ENCODE data around the gene TRAF7.
"Not testable (repeated sequence)": the region's sequence is repeated elsewhere in the genome, so short reads cannot be mapped to it uniquely, and the experiment has no call there.

TRAF7 gene

DNA sequence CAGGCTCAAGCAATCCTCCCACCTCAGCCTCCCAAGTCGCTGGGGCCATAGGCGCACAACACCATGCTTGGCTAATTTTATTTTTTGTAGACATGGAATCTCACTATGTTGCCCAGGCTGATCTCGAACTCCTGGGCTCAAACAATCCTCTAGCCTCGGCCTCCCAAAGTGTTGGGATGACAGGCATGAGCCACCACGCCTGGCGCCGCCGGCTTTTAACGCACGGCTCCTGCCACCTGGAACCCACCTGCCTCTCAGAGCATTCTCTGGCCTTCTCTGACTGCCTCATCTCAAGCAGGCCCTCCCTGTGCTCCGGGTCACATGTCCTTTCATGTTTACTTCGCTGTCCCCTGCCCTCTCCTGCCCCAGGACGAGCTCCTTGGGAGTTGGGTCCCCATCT is 30.5 kb downstream of the TRAF7 start:
- DNase-seq: no peak

DNA sequence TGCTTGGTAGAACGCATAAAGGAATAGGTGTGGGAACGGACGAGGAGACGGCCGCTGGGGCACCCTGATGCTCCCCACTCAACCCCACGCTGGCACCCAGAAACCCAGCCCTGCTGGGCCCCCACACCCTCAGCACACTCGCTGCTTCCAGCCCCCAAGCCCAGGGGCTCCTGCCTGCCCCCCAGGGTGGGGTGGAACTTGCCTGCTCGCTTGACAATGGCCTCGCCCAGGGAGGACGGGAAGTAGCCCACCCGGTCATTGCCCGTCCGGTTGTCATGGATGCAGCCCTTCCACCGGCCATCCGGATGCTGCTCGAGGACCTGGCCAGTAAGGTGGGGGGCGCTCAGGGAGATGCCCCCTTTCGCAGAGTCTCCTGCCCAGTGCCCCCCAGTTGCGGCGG is 30.9 kb downstream of the TRAF7 start:
- DNase-seq: no peak

DNA sequence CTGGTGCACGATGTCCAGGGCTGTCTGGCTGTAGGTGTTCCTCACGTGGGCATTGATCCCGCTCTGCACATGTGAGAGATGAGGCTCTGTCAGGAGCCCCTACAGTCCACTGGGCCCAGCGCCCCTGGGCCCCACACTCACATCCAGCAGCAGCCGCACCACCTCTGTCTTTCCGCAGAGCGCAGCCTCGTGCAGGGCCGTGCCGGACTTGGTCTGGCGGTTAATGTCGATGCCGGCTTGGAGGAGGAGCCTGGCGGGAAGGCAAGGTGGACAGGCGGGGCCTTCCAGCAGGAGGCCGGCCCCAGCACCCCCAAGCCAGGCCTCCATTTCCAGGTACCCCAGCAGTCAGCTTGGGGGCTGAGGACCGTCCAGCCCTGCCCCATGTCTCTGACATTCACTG is 31.6 kb downstream of the TRAF7 start:
- no peak for DNase-seq

DNA sequence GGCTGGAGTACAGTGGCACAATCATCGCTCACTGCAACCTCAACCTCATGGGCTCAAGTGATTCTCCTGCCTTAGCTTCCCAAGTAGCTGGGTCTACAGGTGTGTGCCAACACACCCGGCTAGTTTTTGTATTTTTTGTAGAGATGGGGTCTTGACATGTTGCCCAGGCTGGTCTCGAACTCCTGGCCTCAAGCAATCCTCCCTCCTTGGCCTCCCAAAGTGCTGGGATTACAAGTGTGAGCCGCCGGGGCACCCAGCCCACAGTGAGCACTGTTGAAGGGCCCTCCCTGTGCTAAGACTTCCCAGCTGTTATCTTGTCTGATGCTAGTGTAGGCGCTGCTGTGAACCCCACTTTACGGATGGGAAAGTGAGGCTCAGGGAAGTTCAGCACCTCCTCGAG is 32.8 kb downstream of the TRAF7 start:
- no peak for DNase-seq

DNA sequence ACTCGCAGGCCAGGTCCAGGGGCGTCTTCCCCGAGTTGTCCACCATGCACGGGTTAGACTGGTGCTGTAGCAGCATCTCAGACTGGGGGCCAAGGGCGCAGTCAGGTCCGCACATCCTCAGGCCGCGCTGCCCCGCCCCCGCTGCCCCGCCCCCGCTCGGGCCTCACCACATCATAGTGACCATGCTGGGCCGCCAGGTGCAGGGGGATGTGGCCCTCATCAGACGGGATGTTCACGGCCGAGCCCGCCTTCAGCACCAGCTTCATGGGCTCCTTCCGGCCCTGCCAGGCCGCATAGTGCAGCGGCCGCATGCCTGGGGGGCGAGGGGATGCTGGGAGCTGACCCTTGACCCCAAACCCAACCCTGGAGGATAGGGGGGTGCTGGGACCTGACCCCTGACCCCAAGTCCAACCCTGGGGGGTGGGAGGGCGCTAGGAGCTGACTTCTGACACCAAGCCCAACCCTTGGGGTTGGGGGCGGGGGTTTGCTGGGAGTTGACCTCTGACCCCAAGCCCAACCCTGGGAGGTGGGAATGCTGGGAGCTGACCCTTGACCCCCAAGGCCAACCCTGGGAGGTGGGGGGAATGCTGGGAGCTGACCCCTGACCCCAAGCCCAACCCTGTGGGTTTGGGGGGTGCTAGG is 33.8 kb downstream of the TRAF7 start:
- DNase-seq: no peak

DNA sequence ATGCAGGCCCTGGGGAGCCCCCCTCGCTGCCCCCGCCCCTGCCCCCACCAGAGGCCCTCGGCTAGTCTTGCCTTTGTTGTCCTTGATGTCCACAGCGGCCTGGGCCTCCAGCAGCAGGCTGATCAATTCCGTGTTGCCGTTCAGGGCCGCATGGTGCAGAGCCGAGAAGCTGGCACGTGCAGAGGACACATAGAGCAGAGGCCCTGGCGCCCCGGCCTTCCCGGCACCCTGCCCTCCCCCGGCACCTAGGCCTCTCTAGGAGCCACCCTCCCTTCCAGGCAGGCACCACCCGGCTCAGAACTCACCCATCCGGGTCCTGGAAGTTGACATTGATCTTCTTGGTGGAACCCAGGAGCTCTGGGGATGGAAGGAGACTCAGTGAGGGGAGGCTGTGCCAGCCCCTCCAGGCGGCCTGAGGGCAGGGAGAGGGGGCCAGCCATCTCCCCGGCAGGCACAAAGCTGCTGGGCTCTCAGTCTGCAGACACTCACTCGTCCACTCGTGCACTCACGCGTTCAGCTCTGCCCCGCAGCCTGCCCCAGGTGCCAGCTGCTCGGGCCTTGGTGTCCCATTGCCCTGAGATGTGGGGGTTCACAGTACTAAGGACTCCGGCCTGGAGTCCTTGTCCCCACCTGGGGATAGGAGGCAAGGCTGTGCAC is 34.5 kb downstream of the TRAF7 start:
- no peak for DNase-seq

DNA sequence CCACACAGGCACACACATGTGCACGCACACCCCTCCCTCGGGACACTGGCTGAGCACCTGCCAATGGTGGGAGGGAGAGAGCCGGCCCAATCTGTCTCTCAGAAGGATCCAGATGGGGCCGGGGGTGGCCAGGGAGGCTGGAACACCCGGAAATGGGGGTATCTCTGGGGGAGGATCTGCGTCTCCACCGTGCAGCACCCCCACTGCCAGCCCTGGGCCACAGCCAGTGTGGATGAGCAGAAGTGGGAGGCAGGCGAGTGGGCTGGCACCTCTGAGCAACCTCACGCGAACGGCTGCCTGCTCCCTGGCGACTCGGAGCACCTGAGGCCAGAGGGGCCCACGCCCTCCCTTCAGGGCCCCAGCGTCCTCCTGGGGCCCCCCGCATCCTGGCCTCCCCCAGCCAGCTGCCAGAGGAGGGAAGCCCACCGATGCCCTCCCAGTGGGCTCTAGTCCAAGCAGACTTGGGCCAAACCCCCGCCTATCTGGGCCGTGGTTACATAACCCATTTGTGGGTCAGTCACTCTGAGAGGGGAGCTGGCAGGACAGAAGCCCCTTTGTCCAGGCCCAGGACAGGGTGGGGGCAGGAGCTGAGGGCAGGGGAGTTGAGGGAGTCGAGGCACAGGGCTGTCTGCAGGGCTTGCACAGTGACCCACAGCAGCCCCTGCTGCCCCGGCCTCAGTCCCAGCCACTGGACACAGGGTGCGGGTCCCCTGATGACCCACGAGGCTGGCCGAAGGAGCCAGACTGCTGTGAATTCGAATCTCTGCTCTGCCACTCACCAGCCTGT is 35.3 kb downstream of the TRAF7 start:
- no peak for DNase-seq

DNA sequence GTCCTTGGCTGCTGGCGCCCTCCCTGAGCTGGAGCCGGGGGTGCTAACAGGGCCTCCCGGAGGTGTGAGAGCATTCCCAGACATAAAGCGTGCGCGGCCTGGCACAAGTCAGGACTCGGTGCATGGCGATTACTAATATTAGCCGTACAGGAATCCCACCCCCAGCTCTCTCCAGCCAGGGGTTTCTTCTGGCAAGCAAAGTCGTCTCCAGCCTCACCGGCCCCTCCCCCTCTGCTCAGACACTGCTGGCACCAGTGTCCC is 35.8 kb downstream of the TRAF7 start:
- DNase-seq: no peak

DNA sequence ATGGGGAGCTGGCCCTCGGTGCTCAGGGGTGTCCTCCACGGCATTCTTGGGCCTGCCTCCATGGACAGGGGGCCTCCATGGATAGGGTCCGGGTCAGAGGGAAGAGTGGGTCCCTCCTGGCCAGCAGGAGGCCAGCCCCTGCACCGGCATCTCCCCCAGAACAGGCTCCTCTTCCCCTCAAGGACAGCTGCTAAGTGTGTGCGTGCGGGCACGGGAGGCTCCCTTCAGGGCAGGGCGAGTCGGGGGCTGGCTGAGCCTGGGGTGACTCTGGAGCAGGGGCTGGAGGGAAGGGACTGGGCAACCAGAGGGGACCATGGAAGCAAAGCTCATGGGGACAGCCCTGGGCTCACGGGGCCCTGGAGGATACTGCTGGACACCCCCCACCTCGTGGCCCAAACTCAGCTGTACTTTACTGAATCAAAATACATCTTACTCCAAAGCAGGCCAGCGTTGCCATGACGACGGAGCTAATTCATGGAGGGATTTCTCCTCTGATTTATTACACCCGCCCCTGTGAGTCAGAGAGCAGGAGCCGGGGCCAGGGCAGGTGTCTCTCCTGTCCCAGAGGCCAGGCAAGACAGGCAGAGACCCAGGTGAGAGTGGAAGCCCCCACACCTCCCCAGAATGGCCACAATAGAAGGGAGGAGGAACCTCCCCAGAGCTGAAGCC is 38.7 kb downstream of the TRAF7 start:
- DNase-seq: no peak

DNA sequence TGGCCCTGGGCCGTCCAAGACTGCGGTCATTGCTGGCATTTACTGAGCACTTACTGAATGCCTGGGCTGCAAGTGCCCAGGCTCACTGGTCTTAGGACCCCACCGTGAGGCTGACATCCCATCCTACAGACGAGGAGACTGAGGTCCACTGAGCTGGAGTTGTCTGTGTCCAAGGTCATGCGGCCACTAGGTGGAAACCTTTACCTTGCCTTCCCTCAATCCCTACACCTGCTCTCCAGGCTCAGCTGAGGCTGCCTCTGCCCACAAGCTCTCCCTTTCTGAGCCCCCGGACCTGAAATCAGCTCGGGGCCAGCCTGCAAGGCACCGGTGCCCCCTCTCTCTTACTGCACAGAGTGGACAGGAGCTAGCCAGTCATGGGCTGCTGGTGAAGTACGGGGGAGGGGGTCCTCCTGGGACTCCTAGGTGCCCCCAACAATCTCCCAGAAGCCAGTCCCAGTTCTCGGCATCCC is 39.3 kb downstream of the TRAF7 start:
- peak; percentile 30 for DNase-seq

DNA sequence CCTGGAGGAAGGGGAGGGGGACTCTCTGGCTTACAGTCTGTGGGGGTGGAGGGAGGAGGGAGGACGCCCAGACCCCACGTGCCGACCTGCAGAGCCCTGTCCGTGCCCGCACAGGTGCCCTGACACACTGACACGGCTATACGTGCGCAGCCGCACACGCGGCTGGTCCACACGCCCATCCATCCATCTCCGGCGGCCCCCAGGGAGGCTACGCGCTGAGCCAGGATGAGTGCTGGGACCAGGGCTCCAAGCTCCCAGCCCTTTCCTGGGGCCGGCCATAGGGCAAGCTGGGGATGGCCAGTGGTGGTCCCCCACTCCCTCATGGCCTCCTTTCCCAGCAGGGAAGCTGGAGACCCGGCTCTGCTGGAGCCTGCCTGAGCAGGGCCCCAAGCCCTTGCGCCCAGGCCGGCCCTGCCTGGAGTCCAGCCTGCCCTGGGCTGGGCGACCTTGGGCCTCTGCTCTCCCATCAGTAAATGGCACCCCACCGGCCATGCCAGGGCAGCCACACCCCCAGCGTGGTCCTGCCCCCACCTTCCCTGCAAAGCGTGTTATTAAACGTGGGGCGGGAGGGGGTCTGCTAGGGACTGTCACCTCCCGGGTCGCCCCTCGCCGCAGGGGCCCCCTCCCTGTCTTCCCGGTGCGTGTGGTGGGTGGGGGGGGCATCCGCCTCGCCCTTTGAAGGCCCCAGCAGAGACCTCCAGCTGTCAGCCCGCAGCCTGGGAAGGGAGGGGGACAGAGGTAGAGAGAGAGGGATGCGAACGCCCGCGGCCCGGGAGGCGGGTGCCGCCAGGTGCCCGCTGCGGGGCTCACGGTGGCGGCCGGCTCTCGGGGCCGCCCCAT is 40.0 kb downstream of the TRAF7 start:
- no peak for DNase-seq

DNA sequence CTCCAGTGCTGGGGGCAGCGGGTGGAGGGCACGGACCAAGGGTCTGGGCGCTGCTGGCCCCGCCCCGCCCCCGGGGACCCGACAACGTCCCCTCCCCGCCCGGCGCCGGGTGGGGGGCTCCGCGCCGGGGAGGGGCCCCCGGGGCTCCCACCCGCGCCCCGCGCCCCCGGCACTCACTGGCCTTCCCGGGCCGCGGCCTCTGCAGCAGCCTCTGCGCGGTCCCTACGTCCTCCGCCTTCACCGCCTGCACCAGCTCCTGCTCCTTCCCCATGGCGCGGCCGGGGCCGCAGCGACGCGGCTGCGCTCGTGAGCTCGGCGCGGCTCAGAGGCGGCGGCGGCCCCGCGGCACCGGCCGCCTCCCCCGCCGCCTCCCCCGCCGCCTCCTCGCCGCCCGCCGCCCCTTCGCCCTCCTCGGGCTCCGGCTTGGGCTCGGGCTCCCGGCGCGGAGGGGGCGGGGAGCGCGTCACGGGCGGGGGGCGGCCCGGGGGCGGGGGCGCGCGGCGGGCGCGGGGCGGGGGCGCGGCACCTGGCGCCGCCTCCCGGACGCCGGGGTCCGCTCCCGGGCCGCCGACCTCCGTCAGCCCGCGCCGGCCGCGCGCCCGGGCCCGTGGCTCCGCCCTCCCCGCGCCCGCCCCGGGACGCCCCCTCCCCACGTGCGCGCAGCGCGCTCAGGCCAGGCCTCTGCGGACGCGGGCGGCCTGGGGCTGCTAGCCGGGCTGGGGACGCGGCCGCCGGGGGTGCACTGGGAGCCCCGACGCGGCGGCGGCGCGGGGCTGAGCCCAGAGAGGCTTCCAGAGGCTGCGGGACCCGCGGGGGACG is 40.8 kb downstream of the TRAF7 start, which contains the start of gene CASKIN1:
CASKIN1 (minus strand) TSS at position 444 of the 819 bp plus-strand sequence; CDS start at position 271, 173 bp downstream.
- DNase-seq: no peak

DNA sequence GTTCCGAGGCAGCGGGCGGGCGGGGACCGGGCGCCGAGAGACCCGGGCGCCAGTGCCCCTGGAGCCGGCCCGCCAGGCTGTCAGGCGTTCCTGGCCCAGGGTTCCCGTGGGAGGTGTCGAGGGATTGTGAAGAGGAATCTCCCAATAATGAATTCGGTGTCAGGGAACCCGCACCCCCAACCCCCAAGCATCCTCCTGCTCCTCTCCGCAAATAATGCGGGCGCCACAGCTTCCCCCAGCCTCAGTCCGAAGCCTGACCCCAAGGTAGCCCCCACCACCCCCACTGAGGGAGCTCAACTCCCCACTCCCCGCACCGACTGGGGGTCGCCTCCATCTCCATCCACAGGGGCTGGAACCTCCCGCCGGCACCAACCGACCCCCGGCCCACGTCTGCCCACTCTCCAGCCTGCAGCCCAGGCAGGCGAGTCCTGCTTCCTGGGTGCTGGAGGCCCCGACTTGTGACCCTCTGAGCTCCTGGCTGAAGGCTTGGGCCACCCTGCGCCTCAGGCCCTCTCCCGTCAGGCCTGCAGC is 41.5 kb downstream of the TRAF7 start:
- DNase-seq: no peak

DNA sequence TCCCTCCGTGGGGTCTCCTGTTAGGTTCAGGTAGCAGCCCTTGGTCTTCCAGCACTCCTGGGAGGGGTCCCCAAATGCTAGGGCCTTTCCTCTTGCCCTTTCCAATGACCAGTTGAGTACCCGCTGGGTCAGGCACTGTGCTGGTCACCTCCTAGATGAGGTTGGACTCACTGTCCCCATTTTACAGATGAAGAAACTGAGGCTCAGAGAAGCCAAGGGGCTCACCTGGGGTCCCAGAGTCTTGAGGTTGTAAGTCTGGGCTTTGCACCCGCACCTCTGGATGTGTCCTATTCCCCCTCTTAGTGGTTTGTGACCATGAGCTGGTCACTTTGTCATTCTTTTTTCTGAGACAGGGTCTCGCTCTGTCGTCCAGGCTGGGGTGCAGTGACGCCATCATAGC is 42.2 kb downstream of the TRAF7 start:
- DNase-seq: no peak

DNA sequence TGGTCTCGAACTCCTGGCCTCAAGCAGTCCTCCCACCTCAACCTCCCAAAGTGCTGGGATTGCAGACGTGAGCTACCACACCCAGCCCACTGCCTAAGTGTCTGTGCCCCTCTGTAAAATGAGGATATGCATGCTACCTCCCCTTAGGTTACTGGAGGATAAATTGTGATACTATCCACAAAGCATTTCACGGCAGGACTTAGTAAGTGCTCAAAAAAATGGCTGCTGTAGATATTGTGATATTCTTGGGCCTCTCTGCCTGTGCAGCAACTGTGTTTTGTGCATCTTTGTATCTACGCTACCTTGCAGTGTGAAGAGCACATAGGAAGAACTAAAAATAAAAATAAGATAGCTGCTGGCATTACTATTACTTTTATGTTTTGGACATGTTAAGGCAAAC is 42.7 kb downstream of the TRAF7 start:
- DNase-seq: no peak

DNA sequence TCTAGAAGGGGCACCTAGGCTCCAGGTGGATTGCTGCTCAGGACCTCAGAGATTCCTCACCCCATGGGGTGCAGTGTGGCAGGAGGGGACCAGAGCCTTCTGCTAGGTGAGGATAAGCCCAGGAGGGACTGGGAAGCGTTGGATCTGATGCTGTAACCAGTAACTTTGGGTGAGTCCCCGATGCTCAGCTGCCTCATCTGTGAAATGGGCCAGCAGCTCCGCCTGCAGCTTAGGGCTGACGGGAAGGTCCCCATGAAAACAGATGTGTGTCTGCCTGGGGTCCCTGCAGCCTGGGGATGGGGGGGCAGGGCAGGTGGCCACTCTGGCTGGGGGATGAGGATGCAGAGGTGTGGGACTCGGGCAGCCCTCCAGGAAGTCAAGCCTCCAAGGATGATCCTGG is 43.5 kb downstream of the TRAF7 start:
- no peak for DNase-seq

DNA sequence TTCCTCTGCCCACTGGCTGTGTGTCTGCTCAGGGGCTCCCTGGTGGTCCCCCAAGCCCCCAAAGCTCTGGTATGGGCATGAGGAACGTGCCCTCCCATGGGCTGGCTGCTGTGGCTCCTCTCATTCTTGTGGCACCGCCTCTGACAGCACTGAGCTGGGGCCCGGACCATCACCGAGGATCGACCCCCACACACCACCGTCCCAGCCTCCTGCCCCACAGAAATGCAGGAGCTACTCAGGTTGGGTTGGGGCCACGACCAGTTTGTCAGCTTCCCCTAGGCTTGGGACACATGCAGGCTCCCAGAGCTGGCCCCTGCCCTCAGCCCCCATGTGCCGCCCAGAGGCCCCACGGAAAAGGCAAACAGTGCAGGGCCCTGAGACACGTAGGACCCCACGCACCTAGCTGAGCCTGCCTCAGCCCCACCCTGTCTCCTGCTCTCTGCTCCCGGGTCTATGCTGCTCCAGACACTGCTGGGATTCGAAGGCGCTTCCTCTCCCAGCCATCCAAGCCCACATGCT is 44.1 kb downstream of the TRAF7 start:
- DNase-seq: no peak

DNA sequence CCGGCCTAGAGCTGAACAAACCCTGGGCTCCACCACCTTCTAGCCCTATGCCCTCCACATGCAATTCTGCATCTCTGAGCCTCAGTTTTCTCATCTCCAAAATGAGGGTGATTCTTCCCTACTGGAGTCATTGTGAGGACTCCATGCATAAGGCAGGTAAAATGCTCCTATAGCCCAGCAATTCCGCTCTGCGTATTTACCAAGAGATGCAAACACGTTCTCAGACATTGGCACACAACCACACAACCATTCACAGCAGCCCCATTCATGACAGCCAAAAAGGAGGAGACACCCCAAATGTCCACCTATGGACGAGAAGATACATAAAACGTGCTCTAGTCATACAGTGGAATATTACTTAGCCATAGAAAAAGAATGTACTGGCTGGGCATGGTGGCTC is 44.7 kb downstream of the TRAF7 start:
- no peak for DNase-seq

DNA sequence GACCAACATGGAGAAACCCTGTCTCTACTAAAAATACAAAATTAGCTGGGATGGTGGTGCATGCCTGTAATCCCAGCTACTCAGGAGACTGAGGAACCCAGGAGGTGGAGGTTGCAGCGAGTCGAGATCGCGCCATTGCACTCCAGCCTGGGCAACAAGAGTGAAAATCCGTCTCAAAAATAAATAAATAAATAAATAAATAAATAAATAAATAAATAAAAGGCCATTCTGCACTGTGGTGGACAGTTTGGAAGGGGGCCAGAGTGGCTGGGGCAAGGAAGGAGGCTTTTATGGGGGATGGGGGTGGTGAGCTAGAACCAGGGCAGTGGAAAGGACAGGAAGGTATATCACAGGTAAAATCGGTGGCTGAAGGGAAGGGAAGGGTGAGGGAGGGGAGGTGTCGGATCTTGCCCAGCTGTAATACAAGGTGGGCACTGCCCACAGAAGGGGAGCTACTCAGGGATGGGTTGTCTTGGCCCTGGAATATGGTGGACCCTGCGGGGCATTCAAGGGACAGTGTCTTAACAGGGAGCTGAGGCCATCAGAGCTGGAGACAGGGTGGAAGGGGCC is 47.6 kb downstream of the TRAF7 start:
- not testable (repeated sequence) for DNase-seq

DNA sequence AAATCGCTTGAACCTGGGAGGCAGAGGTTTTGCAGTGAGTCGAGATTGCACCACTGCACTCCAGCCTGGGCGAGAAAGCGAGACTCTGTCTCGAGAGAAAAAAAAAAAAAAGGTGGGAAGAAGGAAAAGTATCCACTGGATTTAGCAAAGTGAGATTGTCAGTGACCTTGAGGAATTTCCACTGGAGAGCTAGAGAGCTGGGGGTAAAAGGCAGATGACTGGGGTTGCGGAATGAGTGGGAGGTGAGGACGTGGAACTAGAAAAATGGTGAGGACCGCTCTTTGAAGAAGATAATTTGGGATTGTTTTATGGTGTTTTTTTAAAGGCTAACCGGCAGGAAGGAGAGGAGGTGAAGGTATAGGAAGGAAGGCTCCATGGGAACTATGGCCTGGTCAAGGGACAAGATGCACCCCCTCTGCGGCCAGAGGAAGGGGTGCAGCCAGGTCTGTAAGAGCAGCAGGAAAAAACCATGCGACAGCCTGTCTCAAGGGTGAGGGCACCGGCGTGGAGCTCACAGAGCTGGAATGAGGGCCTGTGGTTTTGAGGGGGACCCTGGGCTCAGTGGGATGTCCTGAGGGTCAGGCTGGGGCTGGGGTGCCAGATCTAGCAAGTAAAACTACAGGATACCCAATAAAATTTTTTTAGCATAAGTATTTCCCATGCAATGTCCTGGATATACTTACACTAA is 49.0 kb downstream of the TRAF7 start:
- no peak for DNase-seq
